GM12878 (cell line): ENCODE results near the gene SORBS1. TPM values are rescaled to one million over a fixed set of nuclear protein-coding genes. Genes with fewer than 3 reads are reported as not detected.

Experiments
- ATAC-seq: fragments of 200-7000 bp; cut with Tn5 transposase; 3 replicates; pipeline ENCODE4 v1.9.1; 2020; ENCODE audit warnings: mild to moderate bottlenecking, moderate library complexity
- BruUV-seq: library from RNA; stranded (reverse); fragments of 400-500 nt; replicated peaks from 2 replicates; lab custom pipeline; 2021; lab: Mats Ljungman, UMichigan
- CTCF ChIA-PET: fragments of 300-600 bp; sonication (Branson Sonifier 250); formaldehyde crosslinking; extraction: SDS; loops from one replicate; lab custom pipeline; 2021; ENCODE audit warnings: inconsistent platforms; lab: Yijun Ruan, JAX
- POLR2A ChIA-PET: fragments of 350-600 bp; formaldehyde crosslinking; extraction: SDS; loops from one replicate; lab custom pipeline; 2021; ENCODE audit warnings: inconsistent platforms; lab: Charles Lee
- RAD21 ChIA-PET: fragments of 300-600 bp; sonication (Branson Sonifier 250); formaldehyde crosslinking; loops from one replicate; lab custom pipeline; 2023; ENCODE audit warnings: antibody characterized with exemption; ENCODE audit not compliant: unreplicated experiment; lab: Charles Lee
- SMC1A ChIA-PET: fragments of 300-600 bp; sonication (Branson Sonifier 250); formaldehyde crosslinking; loops from one replicate; lab custom pipeline; 2023; ENCODE audit not compliant: unreplicated experiment, uncharacterized antibody; lab: Charles Lee
- DNase-seq: peaks from one replicate; pipeline ENCODE4 v3.0.0-alpha.2; 2011; ENCODE audit warnings: low read depth, low spot score
- FAIRE-seq: peaks from 3 replicates; lab custom pipeline; 2011; peaks lifted over from hg19 to GRCh38; lab: Jason Lieb, UNC
- H2AFZ ChIP-seq: 2 replicates; pipeline ENCODE4 v1.6.0; 2011; ENCODE audit warnings: low read depth, low read length, control low read depth; ENCODE audit not compliant: control insufficient read depth
- H3K27ac ChIP-seq: 2 replicates; pipeline ENCODE4 v1.5.1; 2011; ENCODE audit warnings: control low read depth; ENCODE audit not compliant: control insufficient read depth, insufficient read depth
- H3K27me3 ChIP-seq, 2 experiments: replicated peaks in 1 of 2; 2 replicates each; pipeline versions ENCODE4 v1.6.0 to v1.6.1; 2011; ENCODE audit warnings: low read length in 1 of 2; ENCODE audit not compliant: control insufficient read depth in 2 of 2, insufficient read depth in 2 of 2
- H3K36me3 ChIP-seq, 2 experiments: 2 replicates each; pipeline ENCODE4 v1.5.1; 2011; ENCODE audit warnings: low read length in 1 of 2; ENCODE audit not compliant: control insufficient read depth in 2 of 2, insufficient read depth in 2 of 2
- H3K4me1 ChIP-seq: 2 replicates; pipeline ENCODE4 v1.6.1; 2011; ENCODE audit warnings: mild to moderate bottlenecking, low read length, moderate library complexity, mixed read lengths; ENCODE audit not compliant: control insufficient read depth, insufficient read depth
- H3K4me2 ChIP-seq: 2 replicates; pipeline ENCODE4 v1.6.0; 2011; ENCODE audit warnings: control low read depth; ENCODE audit not compliant: control insufficient read depth, insufficient read depth
- H3K4me3 ChIP-seq: fragments of 200-600 bp; sonication (generic); 2 replicates; pipeline ENCODE4 v1.5.1; 2016
- H3K79me2 ChIP-seq: 2 replicates; pipeline ENCODE4 v1.6.0; 2011; ENCODE audit warnings: low read length; ENCODE audit not compliant: control insufficient read depth, insufficient read depth
- H3K9ac ChIP-seq: 2 replicates; pipeline ENCODE4 v1.8.0; 2011; ENCODE audit warnings: low read length, control low read depth, mixed read lengths; ENCODE audit not compliant: control insufficient read depth, insufficient read depth
- H3K9me3 ChIP-seq: replicated peaks from 3 replicates; pipeline ENCODE4 v1.5.1; 2011; ENCODE audit warnings: mild to moderate bottlenecking, low read length; ENCODE audit not compliant: control insufficient read depth, insufficient read depth
- H4K20me1 ChIP-seq: 2 replicates; pipeline ENCODE4 v1.6.0; 2011; ENCODE audit not compliant: control insufficient read depth, insufficient read depth
- FOS ChIP-seq: IDR thresholded peaks from 3 replicates; pipeline ENCODE4 v1.6.1; 2011; ENCODE audit warnings: borderline replicate concordance; ENCODE audit not compliant: insufficient read length; ENCODE audit errors: extremely low read depth
- IRF4 ChIP-seq: IDR thresholded peaks from 2 replicates; pipeline ENCODE4 v1.6.1; 2011; ENCODE audit warnings: low read depth, low read length
- MEF2B ChIP-seq: fragments of 450-650 bp; IDR thresholded peaks from 2 replicates; pipeline ENCODE4 v1.6.1; 2018; ENCODE audit warnings: mild to moderate bottlenecking, moderate library complexity; ENCODE audit not compliant: partially characterized antibody, poor library complexity, severe bottlenecking
- NFYB ChIP-seq: IDR thresholded peaks from 2 replicates; pipeline ENCODE4 v1.6.1; 2011; ENCODE audit warnings: low read depth, mild to moderate bottlenecking, low read length, improper control_type of control experiment, moderate library complexity; ENCODE audit not compliant: insufficient read depth
- PAX8 ChIP-seq: fragments of 450-650 bp; IDR thresholded peaks from 2 replicates; pipeline ENCODE4 v1.6.1; 2017; ENCODE audit warnings: mild to moderate bottlenecking, moderate library complexity
- RB1 ChIP-seq: fragments of 450-650 bp; formaldehyde crosslinking; IDR thresholded peaks from 2 replicates; pipeline ENCODE4 v1.6.1; 2017; ENCODE audit warnings: mild to moderate bottlenecking, borderline replicate concordance
- SIN3A ChIP-seq: IDR thresholded peaks from 2 replicates; pipeline ENCODE4 v1.6.1; 2012; ENCODE audit warnings: low read depth, low read length, improper control_type of control experiment
- SMAD5 ChIP-seq: IDR thresholded peaks from 2 replicates; pipeline ENCODE4 v1.6.1; 2016; ENCODE audit warnings: antibody characterized with exemption, low read depth
- ZZZ3 ChIP-seq: IDR thresholded peaks from 2 replicates; pipeline ENCODE4 v1.6.1; 2011; ENCODE audit warnings: low read depth; ENCODE audit not compliant: control insufficient read depth, insufficient read length
- WGBS: methylation state at CpG from one replicate; pipeline ENCODE4 v1.1.6; 2016; ENCODE audit warnings: low lambda C conversion rate; ENCODE audit not compliant: insufficient replicate concordance, insufficient coverage; ENCODE audit errors: missing lambda C conversion rate; 5-methylcytosine and 5-hydroxymethylcytosine counted together
- in situ Hi-C: fragments of 300-500 bp; cut with MboI; formaldehyde crosslinking; loops from 9 replicates; pipeline ENCODE4 v1.14.3; 2018; ENCODE audit warnings: mixed read lengths
- intact Hi-C: fragments of 100-400 bp; cut with micrococcal nuclease; formaldehyde crosslinking; loops from one replicate; pipeline ENCODE4 v1.14.2; 2022; ENCODE audit not compliant: unreplicated experiment
- polyA plus RNA-seq, 11 experiments: library from polyadenylated mRNA; depleted of rRNA in 4 of 11; unstranded in 6 of 11; stranded (reverse) in 5 of 11; fragments of >200 nt; fragmentation: Nextera tagmentation in 4 of 11; fragmentation: Illumina TruSeq in 1 of 11; extraction: Ambion mirVana in 4 of 11; extraction: Trizol in 1 of 11; gene quantifications; 1 replicate in 1 of 11; 2 replicates in 10 of 11; pipeline versions ENCODE4 v1.2.1 to v1.2.3, GENCODE V29; 2011 to 2016; ENCODE audit warnings: inconsistent platforms in 2 of 11, missing spikeins in 2 of 11, low read depth in 1 of 11
- total RNA-seq, 4 experiments: library from RNA; depleted of rRNA in 3 of 4; stranded (reverse); fragments of >200 nt in 3 of 4; fragmentation: Illumina TruSeq in 1 of 4; extraction: Trizol in 1 of 4; gene quantifications; 2 replicates each; pipeline versions ENCODE4 v1.2.1 to v1.2.3, GENCODE V29; 2013 to 2021
- TF ChIP-seq, protein P1 (sequence below): fragments of 150-350 bp; IDR thresholded peaks from 2 replicates; pipeline ENCODE4 v1.6.1; 2016; ENCODE audit warnings: low read depth, low read length
- TF ChIP-seq, protein P2 (sequence below): fragments of 450-650 bp; IDR thresholded peaks from 2 replicates; pipeline ENCODE4 v1.6.1; 2018; ENCODE audit warnings: mild to moderate bottlenecking, low read depth, moderate library complexity; ENCODE audit not compliant: partially characterized antibody
- TF ChIP-seq, protein P3 (sequence below): fragments of 450-650 bp; conservative IDR thresholded peaks from 2 replicates; pipeline ENCODE4 v1.6.1; 2017; ENCODE audit warnings: mild to moderate bottlenecking, moderate library complexity

Gene SORBS1
- total and polyA plus RNA-seq, 10 of the 15 experiments (the other 5 are each of a cell fraction or from before 2014, with no cell fraction given): 0.13 to 0.75 (median 0.39) TPM

DNA sequence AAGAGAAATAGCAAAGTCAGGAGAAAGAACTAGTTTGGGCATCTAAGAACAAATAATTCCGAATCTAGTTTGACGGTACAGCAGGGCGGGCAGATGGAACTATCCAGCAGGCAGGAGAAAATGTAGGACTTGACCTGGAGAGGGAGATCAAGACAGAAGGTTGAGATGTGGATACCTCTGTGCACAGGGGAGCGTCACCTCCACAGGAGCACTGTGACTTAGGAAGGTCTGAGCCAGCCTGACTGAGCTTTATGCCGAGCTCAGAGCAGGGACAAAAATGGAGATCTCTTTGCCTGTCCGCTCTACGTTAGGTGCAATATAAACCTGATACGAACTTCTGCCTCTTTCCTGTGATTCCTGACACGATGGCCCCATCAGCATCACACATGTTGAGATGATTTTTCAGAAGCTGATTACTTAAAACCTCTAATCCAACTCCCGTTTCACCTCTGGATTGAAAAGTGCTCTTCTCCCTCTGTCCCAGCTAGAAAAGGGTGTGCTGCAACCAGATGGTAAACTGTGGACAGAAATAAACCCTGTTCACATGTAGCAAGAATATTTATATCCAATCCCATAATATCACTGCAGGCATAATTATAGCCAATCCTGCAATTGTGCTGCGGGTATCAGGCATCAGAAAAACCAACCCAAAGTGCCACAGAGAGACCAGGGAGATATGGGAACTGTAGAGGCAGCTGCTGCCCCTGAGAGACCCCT is 13.6 kb upstream of the SORBS1 start (continued):
- TF ChIP-seq, protein P1, sequence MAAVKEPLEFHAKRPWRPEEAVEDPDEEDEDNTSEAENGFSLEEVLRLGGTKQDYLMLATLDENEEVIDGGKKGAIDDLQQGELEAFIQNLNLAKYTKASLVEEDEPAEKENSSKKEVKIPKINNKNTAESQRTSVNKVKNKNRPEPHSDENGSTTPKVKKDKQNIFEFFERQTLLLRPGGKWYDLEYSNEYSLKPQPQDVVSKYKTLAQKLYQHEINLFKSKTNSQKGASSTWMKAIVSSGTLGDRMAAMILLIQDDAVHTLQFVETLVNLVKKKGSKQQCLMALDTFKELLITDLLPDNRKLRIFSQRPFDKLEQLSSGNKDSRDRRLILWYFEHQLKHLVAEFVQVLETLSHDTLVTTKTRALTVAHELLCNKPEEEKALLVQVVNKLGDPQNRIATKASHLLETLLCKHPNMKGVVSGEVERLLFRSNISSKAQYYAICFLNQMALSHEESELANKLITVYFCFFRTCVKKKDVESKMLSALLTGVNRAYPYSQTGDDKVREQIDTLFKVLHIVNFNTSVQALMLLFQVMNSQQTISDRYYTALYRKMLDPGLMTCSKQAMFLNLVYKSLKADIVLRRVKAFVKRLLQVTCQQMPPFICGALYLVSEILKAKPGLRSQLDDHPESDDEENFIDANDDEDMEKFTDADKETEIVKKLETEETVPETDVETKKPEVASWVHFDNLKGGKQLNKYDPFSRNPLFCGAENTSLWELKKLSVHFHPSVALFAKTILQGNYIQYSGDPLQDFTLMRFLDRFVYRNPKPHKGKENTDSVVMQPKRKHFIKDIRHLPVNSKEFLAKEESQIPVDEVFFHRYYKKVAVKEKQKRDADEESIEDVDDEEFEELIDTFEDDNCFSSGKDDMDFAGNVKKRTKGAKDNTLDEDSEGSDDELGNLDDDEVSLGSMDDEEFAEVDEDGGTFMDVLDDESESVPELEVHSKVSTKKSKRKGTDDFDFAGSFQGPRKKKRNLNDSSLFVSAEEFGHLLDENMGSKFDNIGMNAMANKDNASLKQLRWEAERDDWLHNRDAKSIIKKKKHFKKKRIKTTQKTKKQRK: no peak

DNA sequence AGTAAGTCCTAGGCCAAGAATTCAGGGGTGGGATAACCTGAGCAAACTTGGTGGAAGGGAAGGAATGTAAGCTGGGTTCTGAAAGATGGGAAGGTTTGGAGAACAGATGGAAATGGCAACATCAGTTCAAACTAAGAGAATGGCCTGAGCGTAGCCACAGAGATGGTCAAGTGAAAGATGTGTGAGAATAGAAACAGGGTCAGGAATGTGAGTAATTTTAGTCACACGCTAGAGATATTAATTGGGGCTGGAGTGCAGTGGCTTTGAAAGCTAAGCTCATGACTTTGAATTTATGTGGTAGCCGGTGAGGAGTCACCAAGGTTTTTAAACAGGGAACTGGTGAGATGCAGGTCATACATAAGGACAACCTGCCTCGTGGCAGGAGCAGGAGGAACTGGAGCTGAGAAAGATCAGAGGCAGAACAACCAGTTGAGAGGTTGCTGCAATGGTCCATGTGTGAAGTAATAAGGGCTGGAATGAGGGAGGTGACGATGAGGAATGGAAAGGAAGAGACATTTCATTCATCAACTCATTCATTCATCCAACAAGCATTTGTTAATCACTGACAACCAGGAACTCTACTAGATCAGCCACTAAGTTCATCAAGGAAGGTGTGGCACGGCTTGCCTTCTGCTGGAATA is 12.9 kb upstream of the SORBS1 start:
- peaks cover 2% of the 10 kb centered on the region in 2 experiments for H3K27me3 ChIP-seq
- no TSS peak for BruUV-seq
- H3K9ac ChIP-seq: no peak overlapping the region
- no peaks in the 10 kb centered on the region for H3K36me3 ChIP-seq
- 11% methylated on average over 6 of the region's 6 CpGs for WGBS
- POLR2A ChIA-PET: no interaction called here
- FAIRE-seq: peak; percentile 69
- no peaks in the 10 kb centered on the region for H3K9me3 ChIP-seq
- TF ChIP-seq, protein P2, sequence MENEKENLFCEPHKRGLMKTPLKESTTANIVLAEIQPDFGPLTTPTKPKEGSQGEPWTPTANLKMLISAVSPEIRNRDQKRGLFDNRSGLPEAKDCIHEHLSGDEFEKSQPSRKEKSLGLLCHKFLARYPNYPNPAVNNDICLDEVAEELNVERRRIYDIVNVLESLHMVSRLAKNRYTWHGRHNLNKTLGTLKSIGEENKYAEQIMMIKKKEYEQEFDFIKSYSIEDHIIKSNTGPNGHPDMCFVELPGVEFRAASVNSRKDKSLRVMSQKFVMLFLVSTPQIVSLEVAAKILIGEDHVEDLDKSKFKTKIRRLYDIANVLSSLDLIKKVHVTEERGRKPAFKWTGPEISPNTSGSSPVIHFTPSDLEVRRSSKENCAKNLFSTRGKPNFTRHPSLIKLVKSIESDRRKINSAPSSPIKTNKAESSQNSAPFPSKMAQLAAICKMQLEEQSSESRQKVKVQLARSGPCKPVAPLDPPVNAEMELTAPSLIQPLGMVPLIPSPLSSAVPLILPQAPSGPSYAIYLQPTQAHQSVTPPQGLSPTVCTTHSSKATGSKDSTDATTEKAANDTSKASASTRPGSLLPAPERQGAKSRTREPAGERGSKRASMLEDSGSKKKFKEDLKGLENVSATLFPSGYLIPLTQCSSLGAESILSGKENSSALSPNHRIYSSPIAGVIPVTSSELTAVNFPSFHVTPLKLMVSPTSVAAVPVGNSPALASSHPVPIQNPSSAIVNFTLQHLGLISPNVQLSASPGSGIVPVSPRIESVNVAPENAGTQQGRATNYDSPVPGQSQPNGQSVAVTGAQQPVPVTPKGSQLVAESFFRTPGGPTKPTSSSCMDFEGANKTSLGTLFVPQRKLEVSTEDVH: no peak
- no peak for TF ChIP-seq ZZZ3
- TF ChIP-seq IRF4: no peak
- no peak for TF ChIP-seq NFYB
- TF ChIP-seq RB1: no peak
- TF ChIP-seq MEF2B: no peak
- TF ChIP-seq SIN3A: no peak
- TF ChIP-seq, protein P3, sequence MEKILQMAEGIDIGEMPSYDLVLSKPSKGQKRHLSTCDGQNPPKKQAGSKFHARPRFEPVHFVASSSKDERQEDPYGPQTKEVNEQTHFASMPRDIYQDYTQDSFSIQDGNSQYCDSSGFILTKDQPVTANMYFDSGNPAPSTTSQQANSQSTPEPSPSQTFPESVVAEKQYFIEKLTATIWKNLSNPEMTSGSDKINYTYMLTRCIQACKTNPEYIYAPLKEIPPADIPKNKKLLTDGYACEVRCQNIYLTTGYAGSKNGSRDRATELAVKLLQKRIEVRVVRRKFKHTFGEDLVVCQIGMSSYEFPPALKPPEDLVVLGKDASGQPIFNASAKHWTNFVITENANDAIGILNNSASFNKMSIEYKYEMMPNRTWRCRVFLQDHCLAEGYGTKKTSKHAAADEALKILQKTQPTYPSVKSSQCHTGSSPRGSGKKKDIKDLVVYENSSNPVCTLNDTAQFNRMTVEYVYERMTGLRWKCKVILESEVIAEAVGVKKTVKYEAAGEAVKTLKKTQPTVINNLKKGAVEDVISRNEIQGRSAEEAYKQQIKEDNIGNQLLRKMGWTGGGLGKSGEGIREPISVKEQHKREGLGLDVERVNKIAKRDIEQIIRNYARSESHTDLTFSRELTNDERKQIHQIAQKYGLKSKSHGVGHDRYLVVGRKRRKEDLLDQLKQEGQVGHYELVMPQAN: no peak
- TF ChIP-seq PAX8: no peak
- no peak for TF ChIP-seq SMAD5
- TF ChIP-seq FOS: no peak
- RAD21 ChIA-PET: no interaction called here
- intact Hi-C loops (no loop called here), in situ Hi-C loops (no loop called here)
- no peaks in the 10 kb centered on the region for H3K4me1 ChIP-seq
- ATAC-seq: no peak
- H3K79me2 ChIP-seq: no peaks in the 10 kb centered on the region
- H3K27ac ChIP-seq: no peak overlapping the region
- no peak for DNase-seq
- no peak overlapping the region for H3K4me2 ChIP-seq
- SMC1A ChIA-PET: no interaction called here
- H3K4me3 ChIP-seq: no peak overlapping the region
- CTCF ChIA-PET: interaction anchor here (1.3 kb wide), 1 partner anchor 144 kb away, joined by 3 read pairs; no protein-coding TSS in a partner anchor
- H4K20me1 ChIP-seq: no peaks in the 10 kb centered on the region
- H2AFZ ChIP-seq: no peak overlapping the region
